Mesangial cell (primary cell): ENCODE measurements around the gene RIPOR2. TPM values are rescaled to one million over a fixed set of nuclear protein-coding genes. Genes with fewer than 3 reads are reported as not detected.

ENCODE experiments used
- total RNA-seq: library from RNA; depleted of rRNA; stranded (reverse); fragments of >200 nt; gene quantifications from 2 replicates; pipeline ENCODE4 v1.2.3, GENCODE V29; 2015

Gene RIPOR2, protein sequence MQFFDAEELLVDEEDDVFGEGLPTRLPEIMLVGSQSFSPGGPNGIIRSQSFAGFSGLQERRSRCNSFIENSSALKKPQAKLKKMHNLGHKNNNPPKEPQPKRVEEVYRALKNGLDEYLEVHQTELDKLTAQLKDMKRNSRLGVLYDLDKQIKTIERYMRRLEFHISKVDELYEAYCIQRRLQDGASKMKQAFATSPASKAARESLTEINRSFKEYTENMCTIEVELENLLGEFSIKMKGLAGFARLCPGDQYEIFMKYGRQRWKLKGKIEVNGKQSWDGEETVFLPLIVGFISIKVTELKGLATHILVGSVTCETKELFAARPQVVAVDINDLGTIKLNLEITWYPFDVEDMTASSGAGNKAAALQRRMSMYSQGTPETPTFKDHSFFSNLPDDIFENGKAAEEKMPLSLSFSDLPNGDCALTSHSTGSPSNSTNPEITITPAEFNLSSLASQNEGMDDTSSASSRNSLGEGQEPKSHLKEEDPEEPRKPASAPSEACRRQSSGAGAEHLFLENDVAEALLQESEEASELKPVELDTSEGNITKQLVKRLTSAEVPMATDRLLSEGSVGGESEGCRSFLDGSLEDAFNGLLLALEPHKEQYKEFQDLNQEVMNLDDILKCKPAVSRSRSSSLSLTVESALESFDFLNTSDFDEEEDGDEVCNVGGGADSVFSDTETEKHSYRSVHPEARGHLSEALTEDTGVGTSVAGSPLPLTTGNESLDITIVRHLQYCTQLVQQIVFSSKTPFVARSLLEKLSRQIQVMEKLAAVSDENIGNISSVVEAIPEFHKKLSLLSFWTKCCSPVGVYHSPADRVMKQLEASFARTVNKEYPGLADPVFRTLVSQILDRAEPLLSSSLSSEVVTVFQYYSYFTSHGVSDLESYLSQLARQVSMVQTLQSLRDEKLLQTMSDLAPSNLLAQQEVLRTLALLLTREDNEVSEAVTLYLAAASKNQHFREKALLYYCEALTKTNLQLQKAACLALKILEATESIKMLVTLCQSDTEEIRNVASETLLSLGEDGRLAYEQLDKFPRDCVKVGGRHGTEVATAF
- total RNA-seq, result 0.16 and 0.76 TPM in 2 replicates

DNA sequence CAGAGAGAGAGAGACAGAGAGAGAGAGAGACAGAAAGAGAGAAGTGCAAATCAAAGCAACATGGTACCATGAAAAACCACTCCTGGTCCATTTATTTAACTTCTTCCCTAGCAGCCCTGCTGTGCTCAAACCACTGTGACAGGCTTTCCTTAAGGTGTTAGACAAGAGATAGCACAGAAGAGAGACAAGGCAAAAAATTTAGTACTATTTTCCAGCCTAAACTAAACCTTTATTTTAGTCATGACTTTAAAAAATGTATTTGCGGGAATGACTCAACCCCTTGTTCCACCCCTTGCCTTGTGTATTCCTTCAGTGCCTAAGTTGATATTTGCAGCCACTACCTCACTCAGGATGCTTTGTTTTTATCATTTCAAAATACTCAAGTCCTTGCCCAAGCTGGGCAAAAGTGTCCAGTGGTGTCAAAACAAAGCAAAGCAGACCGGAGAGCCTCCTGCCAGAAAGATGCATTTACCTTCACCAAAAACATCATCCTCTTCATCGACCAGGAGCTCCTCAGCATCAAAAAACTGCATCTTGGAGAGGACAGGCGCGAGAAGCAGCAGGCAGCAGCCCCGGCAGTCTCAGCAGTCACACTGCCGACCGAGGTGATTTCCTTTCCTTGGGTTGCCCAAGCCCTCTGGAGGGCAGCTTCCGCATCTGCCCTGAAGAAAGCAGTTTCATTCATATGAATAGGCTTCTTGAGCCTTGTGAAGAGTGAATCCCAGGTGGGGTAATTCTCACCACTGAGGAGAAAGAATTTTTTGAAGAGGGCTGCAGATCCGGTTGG lies at the start of gene RIPOR2:
Gene RIPOR2, minus strand, starts transcription at position 595 of the 787 bp plus-strand sequence. Its CDS starts 62 bp downstream, at position 533.

DNA sequence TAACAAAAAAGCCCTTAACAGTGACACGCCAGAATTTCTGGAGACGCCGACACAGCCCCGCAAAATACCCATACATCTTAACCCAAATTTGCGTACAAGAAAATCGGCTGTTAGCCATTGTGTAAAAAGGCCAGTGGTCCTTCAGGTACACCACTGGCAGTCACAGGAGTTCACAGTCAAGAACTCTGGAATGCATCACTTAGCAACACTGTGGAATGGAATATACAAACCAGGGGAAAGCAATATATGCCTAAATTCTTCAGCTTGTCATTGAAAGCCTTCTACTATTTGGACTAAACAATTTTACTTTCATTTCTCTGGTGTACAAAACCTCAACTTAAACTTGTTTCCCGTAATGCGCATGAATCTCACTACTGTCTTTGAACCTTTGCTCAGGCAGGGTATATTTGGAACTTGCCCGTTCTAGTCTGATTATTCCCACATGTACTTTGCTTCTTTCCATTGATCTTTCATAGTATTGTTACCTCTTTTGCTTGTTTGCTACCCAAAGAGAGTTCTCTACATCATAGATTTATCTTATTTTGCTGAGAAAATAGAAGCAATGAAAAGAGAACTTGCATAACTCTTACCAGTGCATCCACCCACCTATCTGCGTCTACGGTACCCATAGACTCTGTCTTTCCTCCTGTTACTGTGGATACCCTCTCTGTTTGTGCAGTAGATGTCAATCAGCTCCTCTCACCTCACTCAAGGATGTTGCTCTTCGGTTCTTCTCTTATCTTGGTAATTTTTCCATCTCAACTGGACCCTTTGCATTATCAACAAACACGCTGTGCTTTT lies 136.8 kb downstream of the RIPOR2 start, which contains the start of gene ARMH2:
Gene ARMH2, minus strand, starts transcription at position 178 of the 801 bp plus-strand sequence. Its CDS starts 60 bp downstream, at position 118.

DNA sequence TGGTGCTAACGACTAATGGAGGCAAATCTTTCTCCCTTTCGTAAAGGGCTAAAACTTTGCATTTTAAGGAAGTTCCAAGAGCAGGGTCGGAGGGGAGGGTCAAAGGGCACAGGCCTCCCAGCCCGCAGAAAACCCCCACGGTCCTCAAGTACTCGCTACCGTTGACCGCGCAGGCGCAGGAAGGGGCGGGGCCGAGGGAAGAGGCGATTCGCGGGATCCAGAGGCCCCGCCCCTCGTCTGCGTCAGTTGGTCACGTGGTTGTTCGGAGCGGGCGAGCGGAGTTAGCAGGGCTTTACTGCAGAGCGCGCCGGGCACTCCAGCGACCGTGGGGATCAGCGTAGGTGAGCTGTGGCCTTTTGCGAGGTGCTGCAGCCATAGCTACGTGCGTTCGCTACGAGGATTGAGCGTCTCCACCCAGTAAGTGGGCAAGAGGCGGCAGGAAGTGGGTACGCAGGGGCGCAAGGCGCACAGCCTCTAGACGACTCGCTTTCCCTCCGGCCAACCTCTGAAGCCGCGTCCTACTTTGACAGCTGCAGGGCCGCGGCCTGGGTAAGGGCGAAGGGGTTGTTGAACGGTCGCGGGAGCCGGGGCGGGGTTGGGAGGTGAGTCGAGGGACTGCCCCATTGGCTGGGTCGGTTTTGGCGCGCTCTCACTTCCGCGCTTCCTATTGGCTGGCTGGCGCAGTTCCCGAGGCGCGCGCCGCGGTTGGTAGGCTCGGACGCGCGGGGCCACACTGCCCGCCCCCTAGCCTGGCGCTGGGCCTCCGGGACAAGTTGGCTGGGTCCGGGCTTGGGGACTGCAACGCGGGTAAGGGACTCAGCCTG lies 160.9 kb downstream of the RIPOR2 start, which contains the start of gene GMNN:
Gene GMNN, plus strand, starts transcription at position 242 of the 824 bp plus-strand sequence. CDS start 2,310 bp downstream, outside the sequence.

Other genes starting within 250 kb of the RIPOR2 start
- gene C6orf62, start 216.8 kb downstream of the RIPOR2 start, total RNA-seq, result 43.4 and 55.7 TPM in 2 replicates
- 7.1 and 50.2 TPM in 2 replicates for gene GMNN, start 161.0 kb downstream of the RIPOR2 start, total RNA-seq
- not detected in 2 replicates for gene ARMH2, start 137.0 kb downstream of the RIPOR2 start, total RNA-seq